Measurements from ENCODE around the gene ROR2. TPM values are rescaled to one million over a fixed set of nuclear protein-coding genes. Genes with fewer than 3 reads are reported as not detected.

Gene ROR2
- total and polyA plus RNA-seq, 2 donors (not counting 3 experiments of a cell fraction or from before 2014, with no cell fraction given) = not detected

GRCh38 chr9:91536211-91536691 is 413.8 kb downstream of the ROR2 start:
- H3K4me3 ChIP-seq (replicated peaks in 1 of 3; ENCODE audit: insufficient read depth in 1 of 3, low read depth in 1 of 3, low read length in 3 of 3) = no peak overlapping the region
- no TSS peak for BruUV-seq (replicated peaks)
- CTCF ChIA-PET = no interaction called here
- H3K9me3 ChIP-seq (replicated peaks; ENCODE audit: control insufficient read depth, insufficient read depth, low read length) = no peaks in the 10 kb centered on the region
- no peaks in the 10 kb centered on the region for H3K9me1 ChIP-seq (replicated peaks; ENCODE audit: control insufficient read depth, extremely low read depth, insufficient read depth, low read length)
- no peaks in the 10 kb centered on the region for H3K4me1 ChIP-seq (ENCODE audit: control insufficient read depth, extremely low read depth, insufficient read depth, low read length)
- no peak overlapping the region for H3K4me2 ChIP-seq (ENCODE audit: insufficient read depth, low read length)
- no peak overlapping the region for H3K9ac ChIP-seq (replicated peaks; ENCODE audit: extremely low read depth, insufficient read depth, low read length)
- no peak overlapping the region for H2AFZ ChIP-seq (ENCODE audit: low read depth, low read length)
- H3K27ac ChIP-seq (ENCODE audit: insufficient read depth, low read depth, low read length) = no peak overlapping the region
- H3K79me2 ChIP-seq (ENCODE audit: control insufficient read depth, insufficient read depth, low read length) = no peaks in the 10 kb centered on the region
- FAIRE-seq = no peak
- H4K20me1 ChIP-seq (replicated peaks; ENCODE audit: control insufficient read depth, extremely low read depth, insufficient read depth, low read length) = no peaks in the 10 kb centered on the region
- peaks cover 0 to 2% of the 10 kb centered on the region in 2 experiments for H3K27me3 ChIP-seq (ENCODE audit: control insufficient read depth in 2 of 2, insufficient read depth in 2 of 2, low read length in 2 of 2)
- no peaks in the 10 kb centered on the region for H3K36me3 ChIP-seq (ENCODE audit: control insufficient read depth in 2 of 2, extremely low read depth in 1 of 2, insufficient read depth in 2 of 2, low read length in 2 of 2)
- intact Hi-C loops (cut with micrococcal nuclease) (no loop called here), dilution Hi-C loops (cut with MboI; ENCODE audit: extremely low pct_ligation_motif_present, low sequenced_read_pairs) (no loop called here)
- POLR2A ChIA-PET = no interaction called here
- no peak for DNase-seq (ENCODE audit: low read depth, low spot score)
- TF ChIP-seq CTCF (IDR thresholded peaks at IDR 0.05; ENCODE audit: extremely low read depth in 1 of 2, insufficient read depth in 1 of 2, low read depth in 1 of 2, low read length in 2 of 2) (no peak), POLR2AphosphoS5 (IDR thresholded peaks at IDR 0.05; ENCODE audit: insufficient read depth, low read depth, low read length) (no peak), MYC (IDR thresholded peaks at IDR 0.05; ENCODE audit: low read depth, low read length) (no peak), FOS (IDR thresholded peaks at IDR 0.05; ENCODE audit: borderline replicate concordance, insufficient read depth, low read length) (no peak), JUN (IDR thresholded peaks at IDR 0.05; ENCODE audit: borderline replicate concordance, insufficient read depth, insufficient read length, low read depth) (no peak), MAX (IDR thresholded peaks at IDR 0.05; ENCODE audit: insufficient read depth, insufficient read length) (no peak), GATA2 (IDR thresholded peaks at IDR 0.05; ENCODE audit: insufficient read depth, insufficient read length, low read depth, low read length) (no peak), POLR2A (IDR thresholded peaks at IDR 0.05; ENCODE audit: low read depth, low read length) (no peak), EZH2 (IDR thresholded peaks at IDR 0.05; ENCODE audit: borderline replicate concordance, low read depth, low read length, severe bottlenecking) (no peak)

Data from endothelial cell of umbilical vein (primary cell).